Non-pigmented ciliary epithelial cell (primary cell): ENCODE measurements around the gene TTPAL.
"Not testable (repeated sequence)": the region's sequence is repeated elsewhere in the genome, so short reads cannot be mapped to it uniquely, and the experiment has no call there.

Source experiments
- DNase-seq: peaks from one replicate; pipeline ENCODE4 v3.0.0-alpha.2; 2010; ENCODE audit warnings: low read depth

The TTPAL gene

GRCh38 chr20:44468044-44468782 lies 7.5 kb upstream of the TTPAL start:
- no peak for DNase-seq

GRCh38 chr20:44470327-44470726 lies 5.3 kb upstream of the TTPAL start:
- no peak for DNase-seq

- no peak for DNase-seq
These were observed 4.2 kb upstream of the TTPAL start for GRCh38 chr20:44471481-44471882.

GRCh38 chr20:44472283-44472682 lies 3.4 kb upstream of the TTPAL start:
- not testable (repeated sequence) for DNase-seq

GRCh38 chr20:44475372-44475693 lies 341 bp upstream of the TTPAL start:
- DNase-seq, result no peak

GRCh38 chr20:44477151-44477550 lies 1.5 kb downstream of the TTPAL start:
- DNase-seq, result no peak

- no peak for DNase-seq
These were observed 2.5 kb downstream of the TTPAL start for GRCh38 chr20:44478206-44478605.

GRCh38 chr20:44479643-44480042 lies 4.0 kb downstream of the TTPAL start:
- no peak for DNase-seq

GRCh38 chr20:44480097-44480496 lies 4.4 kb downstream of the TTPAL start:
- DNase-seq, result no peak

- no peak for DNase-seq
These were observed 6.2 kb downstream of the TTPAL start for GRCh38 chr20:44481719-44482416.

GRCh38 chr20:44483112-44483511 lies 7.4 kb downstream of the TTPAL start:
- DNase-seq, result no peak

GRCh38 chr20:44485078-44485829 lies 9.6 kb downstream of the TTPAL start:
- no peak for DNase-seq

GRCh38 chr20:44485830-44486198 lies 10.1 kb downstream of the TTPAL start:
- no peak for DNase-seq

- DNase-seq, result no peak
These were observed 12.9 kb downstream of the TTPAL start for GRCh38 chr20:44488551-44488950.

GRCh38 chr20:44489223-44489622 lies 13.5 kb downstream of the TTPAL start:
- no peak for DNase-seq

- DNase-seq, result no peak
These were observed 14.3 kb downstream of the TTPAL start for GRCh38 chr20:44489931-44490330.

- DNase-seq, result no peak
These were observed 16.1 kb downstream of the TTPAL start for GRCh38 chr20:44491635-44492395.

GRCh38 chr20:44494266-44494665 lies 18.6 kb downstream of the TTPAL start:
- DNase-seq, result peak; percentile 50

- no peak for DNase-seq
These were observed 19.0 kb downstream of the TTPAL start for GRCh38 chr20:44494681-44495080.

GRCh38 chr20:44495257-44495656 lies 19.6 kb downstream of the TTPAL start:
- DNase-seq, result peak; percentile 70

GRCh38 chr20:44495802-44496481 lies 20.3 kb downstream of the TTPAL start:
- DNase-seq, result peak; percentile 93

- DNase-seq, result peak; percentile 78
These were observed 21.3 kb downstream of the TTPAL start for GRCh38 chr20:44496976-44497375.
